HEK293T (cell line): ENCODE measurements around the gene FAM229A.

Experiments used
- ARNT ChIP-seq: fragments of 450-650 bp; IDR thresholded peaks from 2 replicates; pipeline ENCODE4 v1.6.1; 2017; ENCODE audit warnings: mild to moderate bottlenecking
- BHLHE40 ChIP-seq: fragments of 450-650 bp; IDR thresholded peaks from 2 replicates; pipeline ENCODE4 v1.6.1; 2016; ENCODE audit warnings: mild to moderate bottlenecking, moderate library complexity, borderline replicate concordance
- FOXA1 ChIP-seq: fragments of 450-650 bp; IDR thresholded peaks from 2 replicates; pipeline ENCODE4 v1.6.1; 2016; ENCODE audit warnings: mild to moderate bottlenecking
- FOXK2 ChIP-seq: fragments of 450-650 bp; IDR thresholded peaks from 2 replicates; pipeline ENCODE4 v1.6.1; 2016; ENCODE audit warnings: mild to moderate bottlenecking
- FOXM1 ChIP-seq: fragments of 450-650 bp; IDR thresholded peaks from 2 replicates; pipeline ENCODE4 v1.6.1; 2017; ENCODE audit warnings: mild to moderate bottlenecking, borderline replicate concordance
- HDGF ChIP-seq: fragments of 450-650 bp; IDR thresholded peaks from 2 replicates; pipeline ENCODE4 v1.6.1; 2017; ENCODE audit warnings: antibody characterized with exemption, borderline replicate concordance
- LEF1 ChIP-seq: fragments of 450-650 bp; IDR thresholded peaks from 2 replicates; pipeline ENCODE4 v1.6.1; 2017; ENCODE audit warnings: mild to moderate bottlenecking, borderline replicate concordance
- NFRKB ChIP-seq: fragments of 450-650 bp; IDR thresholded peaks from 2 replicates; pipeline ENCODE4 v1.6.1; 2016; ENCODE audit warnings: mild to moderate bottlenecking, moderate library complexity
- SP1 ChIP-seq: fragments of 450-650 bp; IDR thresholded peaks from 2 replicates; pipeline ENCODE4 v1.6.1; 2017
- SUZ12 ChIP-seq: fragments of 450-650 bp; IDR thresholded peaks from 2 replicates; pipeline ENCODE4 v1.6.1; 2016; ENCODE audit warnings: mild to moderate bottlenecking
- ZNF384 ChIP-seq: fragments of 450-650 bp; IDR thresholded peaks from 2 replicates; pipeline ENCODE4 v1.6.1; 2016

DNA sequence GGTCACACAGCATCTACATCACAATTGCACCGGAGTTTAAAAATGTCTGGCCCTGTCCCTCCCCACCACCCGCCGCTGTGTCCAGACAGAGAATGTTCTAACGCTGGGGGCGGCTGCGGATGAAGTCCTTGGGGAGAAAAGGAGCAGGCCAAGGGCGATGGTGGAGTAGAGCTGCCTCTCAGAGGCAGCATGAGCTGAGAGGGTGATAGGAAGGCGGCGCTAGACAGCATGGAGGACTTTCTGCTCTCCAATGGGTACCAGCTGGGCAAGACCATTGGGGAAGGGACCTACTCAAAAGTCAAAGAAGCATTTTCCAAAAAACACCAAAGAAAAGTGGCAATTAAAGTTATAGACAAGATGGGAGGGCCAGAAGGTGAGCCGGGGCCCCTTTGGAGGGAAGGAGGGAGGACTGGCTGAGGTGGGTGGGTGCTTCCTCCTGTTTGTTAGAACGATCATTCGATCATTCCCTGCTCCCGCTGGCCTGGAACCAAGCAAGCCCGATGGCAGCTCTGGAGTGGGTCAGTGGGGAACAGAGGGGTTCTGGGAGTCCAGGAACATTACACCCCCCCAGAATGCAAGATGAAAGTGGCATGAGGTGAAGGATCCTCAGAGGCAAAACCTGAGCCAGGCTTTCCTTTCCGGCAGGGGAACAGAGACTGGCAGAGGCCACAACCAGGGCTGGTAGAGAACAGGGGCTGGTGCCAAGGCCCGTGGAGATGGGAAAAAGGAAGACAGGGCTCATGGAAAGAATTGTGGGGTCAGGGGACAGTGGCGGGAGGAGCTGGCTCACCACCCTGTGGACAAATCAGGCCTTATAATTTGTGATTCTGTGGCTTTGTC, at the start of gene FAM229A, which contains the start of gene TSSK3:
- TF ChIP-seq FOXA1 (no peak), ZNF384 (no peak), FOXM1 (no peak), SP1 (no peak), BHLHE40 (no peak), ARNT (no peak), NFRKB (no peak), HDGF (no peak), LEF1 (no peak), SUZ12 (no peak), FOXK2 (no peak)
